ENCODE results near the gene HSF2.
A peak's percentile ranks its signal among the peaks of the same experiment; 100 is the strongest.
"Not testable (repeated sequence)": the region's sequence is repeated elsewhere in the genome, so short reads cannot be mapped to it uniquely, and the experiment has no call there.

The HSF2 gene

GRCh38 chr6:122458087-122458486 lies 58.6 kb downstream of the HSF2 start:
- DNase-seq: no peak

- peak; percentile 13 for DNase-seq
Measured at GRCh38 chr6:122459240-122459639, 59.8 kb downstream of the HSF2 start.

GRCh38 chr6:122459865-122460416 lies 60.5 kb downstream of the HSF2 start:
- DNase-seq: not testable (repeated sequence)

- no peak for DNase-seq
Measured at GRCh38 chr6:122461885-122462284, 62.4 kb downstream of the HSF2 start.

- peak; percentile 93 for DNase-seq
Measured at GRCh38 chr6:122471107-122472021, 71.9 kb downstream of the HSF2 start, which contains the start of gene SERINC1. SERINC1 (minus strand) TSS chr6:122471807; CDS start chr6:122471737, 70 bp downstream.

GRCh38 chr6:122472022-122472340 lies 72.5 kb downstream of the HSF2 start:
- no peak for DNase-seq

GRCh38 chr6:122476131-122476530 lies 76.7 kb downstream of the HSF2 start:
- DNase-seq: peak; percentile 63

GRCh38 chr6:122482750-122483080 lies 83.3 kb downstream of the HSF2 start:
- no peak for DNase-seq
